CD4-positive, alpha-beta T cell treated with Interleukin-2 at 100 ng/mL for 4 hours (primary cell): Measurements from ENCODE around the gene TAMALIN.

Experiments used
- DNase-seq: peaks from one replicate; pipeline ENCODE4 v3.0.0-alpha.2; 2020; ENCODE audit warnings: low spot score

Gene TAMALIN

GRCh38 chr12:52037248-52037861 lies 30.6 kb downstream of the TAMALIN start:
- no peak for DNase-seq

GRCh38 chr12:52038447-52038846 lies 31.7 kb downstream of the TAMALIN start:
- no peak for DNase-seq

- DNase-seq, result no peak
Measured at GRCh38 chr12:52041035-52041434, 34.3 kb downstream of the TAMALIN start.

- DNase-seq, result peak; percentile 64
Measured at GRCh38 chr12:52041695-52042123, 35.0 kb downstream of the TAMALIN start.

GRCh38 chr12:52042706-52043385 lies 36.1 kb downstream of the TAMALIN start:
- DNase-seq, result no peak

GRCh38 chr12:52043386-52044212 lies 36.9 kb downstream of the TAMALIN start:
- no peak for DNase-seq

GRCh38 chr12:52044292-52044983 lies 37.7 kb downstream of the TAMALIN start:
- DNase-seq, result no peak

GRCh38 chr12:52045794-52046199 lies 39.1 kb downstream of the TAMALIN start:
- DNase-seq, result no peak

- DNase-seq, result no peak
Measured at GRCh38 chr12:52046859-52047258, 40.1 kb downstream of the TAMALIN start.

GRCh38 chr12:52049286-52049685 lies 42.5 kb downstream of the TAMALIN start:
- no peak for DNase-seq

GRCh38 chr12:52049688-52050087 lies 42.9 kb downstream of the TAMALIN start:
- no peak for DNase-seq

- no peak for DNase-seq
Measured at GRCh38 chr12:52050116-52050757, 43.5 kb downstream of the TAMALIN start.

- peak; percentile 97 for DNase-seq
Measured at GRCh38 chr12:52050758-52051541, 44.2 kb downstream of the TAMALIN start, which contains the start of gene NR4A1. Gene NR4A1, plus strand, starts transcription at chr12:52051442. Its CDS starts 2,887 bp downstream, at chr12:52054329.

- DNase-seq, result no peak
Measured at GRCh38 chr12:52052468-52053186, 45.9 kb downstream of the TAMALIN start.

GRCh38 chr12:52053536-52054209 lies 46.9 kb downstream of the TAMALIN start:
- no peak for DNase-seq

- DNase-seq, result no peak
Measured at GRCh38 chr12:52054231-52054832, 47.6 kb downstream of the TAMALIN start.

- DNase-seq, result no peak
Measured at GRCh38 chr12:52054833-52055730, 48.3 kb downstream of the TAMALIN start.
